COLO829 (cell line): ENCODE data around the gene CCDC6.

Experiments used
- DNase-seq: peaks from one replicate; pipeline ENCODE4 v3.0.0; 2012; ENCODE audit warnings: low spot score

The CCDC6 gene

GRCh38 chr10:59851864-59852263, 54.5 kb downstream of the CCDC6 start:
- no peak for DNase-seq

DNA sequence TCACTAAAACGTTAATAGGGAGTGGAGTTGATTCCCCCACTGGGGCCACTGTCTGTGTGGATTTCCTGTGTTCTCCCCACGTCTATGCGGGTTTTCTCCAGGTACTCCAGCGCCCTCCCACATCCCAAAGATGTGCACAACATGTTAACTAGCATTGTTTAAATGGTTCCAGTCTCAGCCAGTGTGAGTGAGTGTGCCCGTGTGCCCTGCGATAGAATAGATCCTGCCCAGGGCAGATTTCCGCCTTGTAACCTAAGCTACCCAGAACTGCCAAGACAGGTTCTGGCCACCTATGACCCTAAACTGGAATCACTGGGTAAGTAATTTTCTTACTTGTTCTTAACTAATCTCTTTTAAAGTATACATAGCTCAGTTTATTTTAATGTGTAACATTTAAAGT, 58.5 kb downstream of the CCDC6 start:
- DNase-seq: no peak

- no peak for DNase-seq
Observed at GRCh38 chr10:59847326-59847725, 59.0 kb downstream of the CCDC6 start.

- DNase-seq: no peak
Observed at GRCh38 chr10:59844436-59844835, 61.9 kb downstream of the CCDC6 start.

DNA sequence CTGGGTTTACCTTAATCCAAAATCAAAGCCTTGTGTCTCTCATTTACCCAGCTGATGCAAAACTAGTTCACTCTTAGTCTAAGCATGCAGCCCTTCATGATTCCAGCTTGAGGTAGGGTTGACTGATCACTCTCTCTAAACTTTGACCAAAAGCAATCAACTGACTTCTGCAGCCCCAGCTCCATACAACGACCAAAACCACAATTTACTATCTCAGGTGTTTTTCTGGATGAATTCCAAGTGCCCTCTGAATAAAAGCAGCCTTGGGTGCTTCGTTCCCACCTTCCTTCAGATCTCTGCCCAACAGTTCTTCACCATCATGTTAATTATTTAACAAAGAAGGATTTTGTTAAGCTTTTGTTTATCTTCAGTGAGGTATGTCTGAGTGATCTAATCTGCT, 62.6 kb downstream of the CCDC6 start:
- no peak for DNase-seq

DNA sequence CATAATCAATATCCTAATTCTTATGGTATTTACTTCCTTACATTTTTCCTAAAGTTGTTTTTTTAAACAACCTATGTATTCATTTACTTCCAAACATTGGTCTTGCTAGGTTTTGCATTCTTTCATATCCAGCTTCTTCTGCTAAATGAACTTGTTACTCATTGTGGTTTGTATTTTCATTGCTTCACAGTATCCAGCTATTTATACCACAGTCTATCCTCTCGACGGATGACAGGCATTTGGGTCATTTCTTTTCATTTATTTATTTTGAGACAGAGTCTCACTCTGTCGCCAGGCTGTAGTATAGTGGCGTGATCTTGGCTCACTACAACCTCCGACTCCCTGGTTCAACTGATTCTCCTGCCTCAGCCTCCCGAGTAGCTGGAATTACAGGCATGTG, 66.8 kb downstream of the CCDC6 start:
- DNase-seq: no peak

- no peak for DNase-seq
Observed at GRCh38 chr10:59838085-59838789, 68.1 kb downstream of the CCDC6 start.

DNA sequence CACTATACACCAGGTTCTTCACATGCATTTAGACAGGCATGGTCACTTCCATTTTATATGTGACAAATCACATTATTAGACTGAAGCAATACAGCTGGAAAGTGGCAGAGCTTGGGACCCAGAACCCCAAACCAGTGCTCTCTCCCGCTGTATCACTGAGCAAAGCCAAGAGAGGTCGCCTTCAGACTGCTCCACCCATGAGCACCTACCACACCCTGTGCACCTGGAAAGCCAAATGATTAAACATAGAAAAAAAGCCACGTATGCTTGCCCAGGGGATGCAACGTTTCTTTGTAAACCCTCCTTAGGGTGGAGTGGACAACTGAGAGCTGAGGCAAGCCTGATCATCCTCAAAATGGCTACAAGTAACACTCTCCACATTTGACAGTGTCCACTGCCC, 72.5 kb downstream of the CCDC6 start:
- no peak for DNase-seq

GRCh38 chr10:59832506-59832905, 73.8 kb downstream of the CCDC6 start:
- no peak for DNase-seq

- DNase-seq: no peak
Observed at GRCh38 chr10:59831658-59832503, 74.5 kb downstream of the CCDC6 start.

GRCh38 chr10:59830601-59831259, 75.6 kb downstream of the CCDC6 start:
- peak; percentile 54 for DNase-seq

GRCh38 chr10:59829601-59830000, 76.8 kb downstream of the CCDC6 start:
- no peak for DNase-seq

- DNase-seq: no peak
Observed at GRCh38 chr10:59829024-59829423, 77.3 kb downstream of the CCDC6 start.

DNA sequence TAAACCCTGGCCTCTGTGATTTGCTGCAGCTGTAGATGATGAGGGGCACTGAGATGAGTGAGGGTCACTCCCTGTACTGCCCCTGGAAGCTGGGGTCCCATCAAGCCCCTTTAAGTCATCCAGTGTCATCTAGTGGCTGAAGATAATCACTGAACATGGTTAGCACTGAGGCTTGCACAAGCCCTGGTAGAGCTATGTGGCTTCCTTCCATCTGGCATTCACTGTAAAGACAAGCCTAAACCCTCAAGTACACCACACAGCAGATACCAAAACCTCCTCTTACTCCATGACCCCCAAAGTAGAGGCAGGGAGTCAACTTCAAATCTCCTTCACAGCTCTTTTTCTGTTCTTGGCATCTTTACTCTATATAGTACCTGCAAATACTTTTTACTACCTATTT, 80.4 kb downstream of the CCDC6 start:
- no peak for DNase-seq

DNA sequence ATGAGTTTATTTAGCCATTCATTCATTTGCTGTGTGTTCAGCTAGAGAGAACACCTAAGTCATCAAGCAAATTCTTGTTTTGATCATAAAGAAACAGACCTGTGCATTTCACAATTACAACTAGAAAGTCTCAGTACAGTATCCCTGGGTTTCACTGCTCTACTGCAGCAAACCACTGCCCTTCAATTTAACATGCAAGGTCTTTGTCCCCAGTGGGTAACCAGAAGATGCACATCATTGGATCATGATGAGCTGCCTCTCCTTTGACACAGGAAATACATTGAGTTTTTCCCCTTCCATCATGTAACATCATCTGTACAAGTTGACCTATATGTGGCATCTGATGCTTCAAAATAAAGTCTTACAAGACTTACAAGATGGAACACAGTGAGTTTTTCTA, 82.6 kb downstream of the CCDC6 start:
- DNase-seq: no peak

DNA sequence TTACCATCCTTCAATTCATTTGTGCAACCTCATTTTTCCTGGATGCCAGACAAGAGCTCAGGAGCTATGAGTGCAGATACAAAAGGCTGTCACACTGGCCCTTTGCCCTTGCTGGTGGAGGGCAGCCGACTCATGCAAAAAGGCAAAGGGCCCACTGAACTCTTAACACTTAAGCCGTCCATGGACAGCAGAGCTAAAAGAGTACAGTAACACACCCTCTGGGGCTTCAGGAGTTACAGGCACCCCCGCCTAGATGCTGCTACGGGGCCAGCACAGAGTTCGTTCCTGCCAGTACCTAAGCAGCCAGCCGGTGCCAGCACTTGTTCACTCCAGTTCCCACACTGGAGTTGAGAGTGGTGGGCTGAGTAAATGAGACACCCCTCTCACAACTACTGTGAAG, 83.2 kb downstream of the CCDC6 start:
- no peak for DNase-seq

DNA sequence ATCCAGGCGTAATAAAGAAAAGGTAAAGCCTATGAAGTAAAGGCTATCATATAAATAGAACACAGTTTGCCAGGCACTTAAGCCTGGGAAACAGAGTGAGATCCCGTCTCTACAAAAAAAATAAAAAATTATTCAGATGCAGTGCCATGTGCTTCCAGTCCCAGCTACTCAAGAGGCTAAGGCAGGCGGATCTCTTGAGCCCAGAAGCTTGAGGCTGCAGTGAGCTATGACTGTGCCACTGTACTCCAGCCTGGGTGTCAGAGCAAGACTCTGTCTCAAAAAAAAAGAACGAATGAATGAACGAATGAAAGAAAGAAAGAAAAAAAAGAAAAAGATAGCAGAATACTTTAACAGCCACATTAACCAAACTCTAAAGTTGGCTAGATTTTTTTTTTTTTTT, 85.9 kb downstream of the CCDC6 start:
- DNase-seq: no peak

DNA sequence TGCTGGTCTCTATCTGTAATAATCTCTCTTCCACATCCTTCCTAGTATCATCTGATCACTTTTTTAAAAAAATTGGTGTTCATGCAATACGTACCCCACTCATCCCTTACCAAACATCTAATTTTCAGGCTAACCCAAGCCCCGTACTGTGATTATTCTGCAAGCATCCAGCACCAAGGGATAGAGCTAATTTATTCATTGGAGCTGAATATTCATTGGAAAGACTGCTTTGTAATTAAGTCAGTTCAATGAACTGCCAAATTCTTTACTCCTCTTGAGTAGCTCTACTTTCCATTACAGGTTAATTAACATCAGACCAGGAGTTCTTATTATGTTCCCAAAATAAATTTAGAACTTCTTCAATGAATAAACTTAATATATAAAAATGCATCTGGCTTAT, 86.7 kb downstream of the CCDC6 start:
- DNase-seq: no peak

DNA sequence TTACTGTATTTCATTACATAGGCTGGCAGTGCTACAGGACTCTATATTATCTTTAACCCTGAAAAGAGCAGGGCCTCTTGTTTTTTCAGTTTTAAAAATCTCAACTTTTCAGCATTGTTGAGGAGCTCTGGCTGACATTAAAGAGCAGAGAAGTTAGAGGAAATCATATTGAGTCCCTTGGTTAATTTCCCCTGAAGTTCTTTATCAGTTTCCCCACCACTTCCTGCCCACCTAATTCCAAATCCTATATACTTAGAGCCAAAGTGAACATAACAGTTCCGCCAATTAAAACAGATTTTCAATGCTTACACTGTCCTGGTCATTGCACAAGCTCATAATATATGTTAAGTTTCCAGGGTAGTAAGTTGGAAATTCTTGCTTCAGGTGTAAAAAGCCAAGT, 87.1 kb downstream of the CCDC6 start:
- no peak for DNase-seq

- no peak for DNase-seq
Observed at GRCh38 chr10:59817773-59818172, 88.6 kb downstream of the CCDC6 start.

GRCh38 chr10:59814878-59815277, 91.5 kb downstream of the CCDC6 start:
- DNase-seq: no peak

DNA sequence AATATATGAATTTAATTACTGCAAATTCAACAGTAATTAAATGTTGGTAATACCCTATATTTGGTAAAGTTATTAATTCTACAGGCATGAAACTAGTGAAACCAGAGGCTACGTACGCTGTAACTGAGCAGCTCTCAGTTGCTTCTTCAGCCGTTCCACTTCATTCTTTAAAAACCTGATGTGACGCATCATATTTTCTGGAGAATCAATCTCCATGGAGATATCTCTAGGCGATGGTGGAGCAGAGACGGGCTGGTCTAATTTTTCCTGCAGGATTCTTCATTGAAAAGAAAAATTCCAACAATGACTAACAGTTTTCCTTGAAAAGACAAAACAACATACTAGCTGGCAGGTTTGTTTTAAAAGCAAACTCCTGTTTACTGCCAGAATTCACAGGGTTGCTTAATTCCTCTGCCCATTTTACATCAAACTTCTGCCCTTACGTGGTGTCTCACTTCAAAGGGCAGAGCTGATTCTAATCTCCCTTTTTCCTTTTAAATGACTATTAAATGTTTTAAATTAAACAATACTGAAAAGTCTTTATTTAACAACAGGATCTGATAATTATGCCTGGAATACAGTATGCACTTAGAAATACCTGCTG, 93.7 kb downstream of the CCDC6 start:
- no peak for DNase-seq

DNA sequence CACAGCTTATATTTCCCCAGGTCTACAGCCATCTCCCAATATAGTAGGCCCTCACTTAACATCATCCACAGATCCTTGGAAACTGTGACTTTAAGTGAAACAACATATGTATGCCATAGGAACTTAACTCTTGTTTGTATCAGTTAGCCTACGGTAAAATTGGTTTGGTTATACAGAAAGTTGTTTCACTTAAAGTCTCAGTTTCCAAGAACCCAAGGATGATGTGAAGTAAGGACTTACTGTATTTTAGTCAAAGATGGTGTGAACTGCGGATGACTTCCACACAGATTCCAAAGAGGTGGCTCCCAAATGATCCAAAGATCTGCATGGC, 96.7 kb downstream of the CCDC6 start:
- no peak for DNase-seq
